IPS-NIHi7 (cell line): ENCODE measurements around the gene DUSP16.
"Not testable (repeated sequence)": the region's sequence is repeated elsewhere in the genome, so short reads cannot be mapped to it uniquely, and the experiment has no call there.

Experiments used
- DNase-seq: peaks from one replicate; pipeline ENCODE4 v3.0.0; 2012; ENCODE audit warnings: mixed read lengths; ENCODE audit errors: extremely low spot score

Gene DUSP16

DNA sequence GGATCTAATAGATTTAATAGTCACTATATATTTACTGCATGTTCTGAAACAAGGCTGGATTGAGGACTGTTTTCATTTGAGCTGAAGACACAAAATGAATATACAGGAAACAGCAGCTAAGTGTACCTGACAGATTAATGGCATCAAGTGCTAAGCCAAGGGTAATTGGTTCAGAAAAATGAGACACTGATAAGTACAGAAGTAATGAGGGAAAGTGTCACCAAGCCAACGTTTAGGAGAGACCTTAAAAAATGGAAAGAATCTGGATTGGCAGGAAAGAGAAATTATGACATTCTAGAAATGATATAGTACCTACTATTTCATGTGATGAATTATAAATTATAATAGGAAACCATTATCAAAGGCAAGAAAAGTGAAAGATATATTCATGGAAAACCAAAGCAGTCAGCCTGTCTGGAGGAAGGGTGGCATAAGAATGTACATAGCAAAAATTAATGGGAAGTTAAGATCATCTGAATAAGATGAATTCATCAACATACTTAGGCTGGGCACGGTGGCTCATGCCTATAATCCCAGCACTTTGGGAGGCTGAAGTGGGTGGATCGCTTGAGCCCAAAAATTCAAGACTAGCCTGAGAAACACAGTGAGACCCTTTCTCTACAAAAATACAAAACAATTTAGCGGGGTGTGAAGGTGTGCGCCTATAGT lies 21.0 kb upstream of the DUSP16 start:
- DNase-seq = no peak

DNA sequence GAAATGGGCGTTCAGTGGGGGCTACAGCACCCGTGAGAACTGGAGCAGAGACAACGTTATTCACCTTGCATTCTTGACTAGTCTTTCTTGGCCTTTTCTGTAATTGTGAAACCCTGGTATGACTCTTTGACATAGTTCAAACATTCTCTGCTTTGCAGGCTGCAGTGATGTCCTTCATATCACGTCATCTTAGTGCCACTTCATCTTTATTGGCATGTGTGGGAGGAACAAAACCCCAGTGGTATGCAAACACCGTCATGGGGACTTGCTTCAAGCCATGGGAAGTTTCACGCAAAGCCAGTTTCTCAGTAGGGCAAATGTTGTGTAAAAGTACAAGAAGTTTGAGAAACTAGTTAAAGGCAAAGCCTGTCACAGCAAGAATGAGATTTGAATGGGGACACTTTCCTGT lies 20.2 kb upstream of the DUSP16 start:
- DNase-seq = no peak

DNA sequence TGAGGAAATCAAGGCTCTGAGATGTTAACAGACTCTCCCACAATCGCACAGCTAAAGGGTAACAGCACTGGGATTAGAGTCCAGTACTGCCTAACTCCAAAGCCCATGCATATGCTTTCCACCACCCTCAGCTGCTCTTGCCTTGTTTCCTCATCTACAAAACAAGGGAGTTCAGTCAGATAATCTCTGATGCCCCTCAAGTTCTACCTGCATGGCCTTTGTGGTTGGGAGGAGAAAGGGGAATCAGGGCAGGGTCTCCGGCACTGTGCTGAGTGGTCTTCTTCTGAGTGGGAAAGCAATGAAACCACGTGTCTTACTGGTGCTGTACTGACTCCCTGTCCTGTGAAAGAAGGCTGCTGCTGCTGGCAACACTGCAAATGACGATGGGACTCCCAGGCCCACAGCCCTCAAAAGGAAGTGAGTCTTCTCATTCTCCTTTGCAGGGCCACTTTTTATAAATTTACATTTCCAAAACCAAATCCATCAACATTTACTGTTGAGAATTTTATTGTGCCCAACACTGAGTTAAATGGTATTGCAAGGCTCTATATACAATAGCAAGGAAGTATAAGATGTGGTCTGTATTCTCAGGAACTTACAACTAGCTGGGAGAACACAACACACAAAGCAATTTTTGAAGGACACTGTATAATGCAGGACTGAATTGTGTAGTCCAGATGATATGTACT lies 19.7 kb upstream of the DUSP16 start:
- no peak for DNase-seq

DNA sequence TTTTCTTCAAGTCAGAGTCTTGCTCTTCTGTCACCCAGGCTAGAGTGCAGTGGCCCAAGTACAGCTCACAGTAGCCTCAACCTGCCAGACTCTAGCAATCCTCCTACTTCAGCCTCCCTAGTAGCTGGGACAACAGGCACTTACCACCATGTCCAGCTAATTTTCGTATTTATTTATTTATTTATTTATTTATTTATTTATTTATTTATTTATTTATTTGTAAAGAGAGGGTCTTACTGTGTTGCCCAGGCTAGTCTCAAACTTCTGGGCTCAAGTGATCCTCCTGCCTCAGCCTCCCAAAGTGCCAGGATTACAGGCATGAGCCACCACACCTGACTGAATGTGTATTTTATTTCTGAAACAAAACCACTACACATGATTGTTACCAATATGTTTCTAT lies 18.1 kb upstream of the DUSP16 start:
- not testable (repeated sequence) for DNase-seq

DNA sequence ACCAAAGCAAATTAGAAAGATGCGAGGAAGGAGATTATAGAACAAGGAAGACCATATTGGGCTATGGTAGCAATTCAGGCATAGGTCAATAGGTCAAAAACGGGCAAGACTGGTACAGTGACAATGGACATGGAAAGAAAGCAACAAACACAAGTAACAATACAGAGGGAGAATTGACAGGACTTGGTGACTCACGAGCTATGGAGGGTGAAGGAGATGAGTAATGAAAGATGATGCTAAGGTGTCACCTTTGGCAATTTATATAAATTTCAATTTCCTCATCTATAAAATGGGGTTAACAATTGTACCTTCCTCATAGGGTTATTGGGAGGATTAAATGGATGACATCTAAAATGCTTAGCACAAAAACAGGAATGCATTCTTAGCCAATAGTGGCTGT lies 15.1 kb upstream of the DUSP16 start:
- no peak for DNase-seq

DNA sequence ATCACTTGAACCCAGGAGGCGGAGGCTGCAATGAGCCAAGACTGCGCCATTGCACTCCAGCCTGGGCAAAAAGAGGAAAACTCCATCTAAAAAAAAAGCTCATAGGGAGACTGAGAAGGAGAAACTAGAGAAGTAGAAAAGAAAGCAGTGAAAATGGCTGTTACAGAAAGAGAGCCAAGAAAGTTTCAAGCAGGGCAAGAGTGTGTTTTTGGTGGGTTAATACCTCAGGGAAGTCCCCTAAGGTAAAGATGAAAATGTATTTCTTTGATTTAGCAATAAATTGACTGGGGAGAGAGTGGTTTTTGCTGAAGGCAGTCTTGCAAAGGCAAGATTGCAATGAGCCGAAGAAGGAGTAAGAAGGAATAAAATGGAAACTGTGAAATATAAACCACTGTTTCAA lies 10.0 kb upstream of the DUSP16 start:
- no peak for DNase-seq

DNA sequence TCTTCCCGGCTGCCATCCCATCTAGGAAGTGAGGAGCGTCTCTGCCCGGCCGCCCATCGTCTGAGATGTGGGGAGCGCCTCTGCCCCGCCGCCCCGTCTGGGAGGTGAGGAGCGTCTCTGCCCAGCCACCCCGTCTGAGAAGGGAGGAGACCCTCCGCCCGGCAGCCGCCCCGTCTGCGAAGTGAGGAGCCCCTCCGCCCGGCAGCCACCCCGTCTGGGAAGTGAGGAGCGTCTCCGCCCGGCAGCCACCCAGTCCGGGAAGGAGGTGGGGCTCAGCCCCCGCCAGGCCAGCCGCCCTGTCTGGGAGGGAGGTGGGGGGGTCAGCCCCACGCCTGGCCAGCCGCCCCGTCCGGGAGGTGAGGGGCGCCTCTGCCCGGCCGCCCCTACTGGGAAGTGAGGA lies 3.3 kb upstream of the DUSP16 start:
- not testable (repeated sequence) for DNase-seq

DNA sequence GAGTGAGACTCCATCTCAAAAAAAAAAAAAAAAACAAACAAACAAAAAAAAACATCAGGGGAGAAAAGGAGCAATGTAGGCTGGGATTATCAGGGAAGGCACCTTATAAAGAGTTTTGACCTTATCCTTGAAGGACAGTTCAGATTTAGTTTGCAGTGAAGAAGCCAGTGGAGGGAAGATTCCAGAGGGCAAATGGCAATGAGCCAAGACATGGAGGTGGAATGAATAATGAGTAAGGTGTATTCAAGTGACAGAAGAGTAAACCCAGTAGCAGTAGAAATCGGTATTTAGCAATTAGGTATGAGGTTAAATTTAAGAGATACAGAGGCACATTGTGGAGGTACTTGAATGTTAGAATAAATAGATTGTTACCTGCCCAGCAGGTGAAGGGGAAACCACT lies 2.2 kb upstream of the DUSP16 start:
- DNase-seq = no peak

DNA sequence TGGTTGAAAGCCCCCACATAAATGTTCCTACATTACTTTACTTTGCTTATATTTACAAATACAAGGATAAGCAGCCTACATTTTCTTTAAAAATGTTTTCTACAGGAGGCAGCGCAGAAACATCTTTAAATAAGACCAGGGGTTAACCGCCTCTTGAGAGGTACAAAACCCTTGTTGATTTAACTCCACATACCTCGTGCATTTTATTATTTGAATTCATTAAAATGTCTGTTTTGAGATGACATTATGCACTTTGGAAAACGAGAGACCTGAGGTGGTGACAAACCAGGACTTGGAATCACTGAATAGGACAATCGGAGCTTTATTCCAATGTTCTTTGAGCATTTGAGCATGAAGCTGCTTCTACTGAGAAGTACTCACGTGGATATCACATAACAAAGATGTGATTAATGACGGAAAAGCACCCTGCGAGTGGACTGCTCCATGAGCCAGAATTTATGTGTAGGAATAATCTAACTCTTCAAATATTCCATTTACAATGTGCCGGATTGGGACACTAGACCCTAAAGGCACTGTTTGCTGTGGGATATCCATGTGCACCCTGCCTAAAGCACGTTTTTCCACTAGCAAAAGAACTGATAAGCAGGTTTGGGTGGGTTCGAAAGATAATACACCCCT lies 746 bp upstream of the DUSP16 start:
- no peak for DNase-seq

DNA sequence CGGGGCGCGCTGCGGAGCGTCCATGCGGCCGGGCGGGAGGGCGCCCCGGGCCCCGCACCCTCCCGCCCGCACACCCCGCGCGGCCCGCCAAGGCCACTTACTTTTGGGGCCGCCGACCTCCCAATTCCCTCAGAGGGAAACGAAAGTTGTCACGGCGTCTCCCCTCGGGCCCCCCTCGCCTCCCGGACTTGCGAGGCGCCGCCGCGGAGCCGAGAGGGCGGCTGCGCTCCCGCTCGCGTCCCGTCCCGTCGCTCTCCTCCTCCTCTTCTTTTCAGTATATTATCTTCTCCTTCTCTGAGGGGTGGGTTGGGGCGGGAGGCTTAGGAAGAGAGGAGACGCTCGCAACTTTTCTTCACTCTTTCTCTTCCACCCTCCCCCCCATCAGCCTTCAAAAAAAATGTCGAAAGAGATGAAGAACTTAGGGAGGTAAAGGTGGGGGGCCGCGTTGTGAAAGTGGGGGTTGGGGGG lies 613 bp downstream of the DUSP16 start:
- DNase-seq = peak; percentile 22

DNA sequence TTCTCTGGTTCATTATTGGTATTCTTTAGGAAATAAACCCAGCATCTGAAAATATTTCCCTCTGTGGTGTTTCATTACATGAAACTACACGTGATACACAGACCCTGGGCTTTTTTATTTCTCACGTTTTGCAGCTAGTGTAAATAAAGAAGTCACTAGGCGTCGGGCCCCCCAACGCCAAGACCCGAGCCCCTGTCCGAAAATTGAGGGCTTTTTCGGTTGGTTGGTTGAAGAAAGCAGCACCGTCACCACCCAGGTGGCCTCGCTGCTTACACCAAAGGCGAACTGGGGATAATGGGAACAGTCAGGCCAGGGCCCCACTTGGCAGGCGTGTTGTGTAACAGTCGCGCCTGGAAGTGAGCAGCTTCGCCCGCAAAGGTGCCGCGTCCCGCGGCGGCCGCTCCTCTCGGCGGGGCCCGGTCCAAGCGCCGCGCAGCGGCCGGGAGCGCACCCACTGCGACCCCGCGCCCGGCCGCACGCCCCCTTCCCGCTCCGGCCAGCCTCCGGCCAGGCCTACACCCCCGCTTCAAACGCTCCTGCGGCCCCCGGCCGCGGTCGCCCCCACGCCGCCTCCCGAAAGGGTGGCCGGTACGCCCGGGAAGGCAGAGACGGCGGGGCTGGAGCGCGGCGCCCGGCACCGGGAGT lies 1.2 kb downstream of the DUSP16 start:
- DNase-seq = peak; percentile 40

DNA sequence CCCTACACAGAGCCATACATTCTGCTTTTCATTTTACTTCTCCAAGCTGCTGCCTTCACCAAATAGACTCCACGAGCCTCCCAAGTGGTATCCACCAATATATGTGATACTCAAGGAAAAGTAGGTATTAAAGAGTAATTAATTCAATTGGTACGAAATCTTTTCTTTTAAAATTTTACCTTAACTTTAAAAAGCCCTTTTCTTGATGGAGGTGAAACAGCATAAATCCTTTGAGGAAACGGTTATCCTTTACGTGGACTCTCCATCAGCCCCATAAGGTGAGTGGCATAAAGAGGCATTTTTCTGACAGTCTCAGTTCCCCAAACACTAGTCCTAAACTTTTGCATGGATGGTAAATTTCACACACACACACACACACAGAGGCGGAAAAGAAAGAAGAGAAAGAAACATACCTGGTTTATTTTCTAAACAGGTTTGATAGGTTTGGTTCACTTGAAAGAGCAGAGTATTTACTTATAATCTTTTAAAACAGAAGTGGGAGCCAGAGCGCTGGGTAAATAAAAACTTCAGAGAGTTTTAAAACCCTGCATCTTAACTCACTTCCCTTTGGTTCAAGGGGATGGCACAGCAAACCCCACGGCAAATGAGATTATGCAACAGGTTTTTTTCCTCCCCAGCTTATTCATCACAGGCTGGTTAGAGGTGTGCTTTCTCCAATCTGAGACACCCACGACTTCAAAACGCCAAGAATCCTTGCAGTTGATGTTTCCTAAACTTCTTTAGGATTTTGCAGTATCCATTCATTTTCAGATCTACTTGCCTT lies 1.9 kb downstream of the DUSP16 start:
- DNase-seq = no peak

DNA sequence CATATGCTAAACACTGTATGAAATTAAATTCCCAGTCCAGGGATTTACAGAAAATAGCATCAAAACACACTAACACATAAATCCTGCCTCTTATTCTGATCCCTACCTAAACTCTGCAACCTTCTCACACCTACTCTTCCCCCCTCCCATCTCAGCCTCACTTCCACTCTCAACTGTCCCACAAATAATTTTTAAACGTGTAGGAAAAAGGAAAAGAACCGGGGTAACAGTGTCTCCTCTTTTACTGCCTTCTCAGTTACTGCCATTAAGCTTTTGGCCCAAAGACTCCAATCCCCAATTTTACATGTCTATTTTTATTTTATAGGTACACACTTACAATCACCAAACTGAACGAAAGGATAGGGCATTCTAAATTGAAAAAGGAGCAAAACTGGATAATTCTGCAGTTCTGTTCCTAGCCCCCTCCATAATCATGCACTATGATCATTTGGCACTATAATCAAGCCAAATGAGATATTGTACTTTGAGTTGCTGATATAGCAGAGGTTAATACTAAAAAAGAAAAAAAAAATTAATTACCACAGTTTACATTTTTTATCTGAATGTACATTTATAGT lies 2.9 kb downstream of the DUSP16 start:
- no peak for DNase-seq

DNA sequence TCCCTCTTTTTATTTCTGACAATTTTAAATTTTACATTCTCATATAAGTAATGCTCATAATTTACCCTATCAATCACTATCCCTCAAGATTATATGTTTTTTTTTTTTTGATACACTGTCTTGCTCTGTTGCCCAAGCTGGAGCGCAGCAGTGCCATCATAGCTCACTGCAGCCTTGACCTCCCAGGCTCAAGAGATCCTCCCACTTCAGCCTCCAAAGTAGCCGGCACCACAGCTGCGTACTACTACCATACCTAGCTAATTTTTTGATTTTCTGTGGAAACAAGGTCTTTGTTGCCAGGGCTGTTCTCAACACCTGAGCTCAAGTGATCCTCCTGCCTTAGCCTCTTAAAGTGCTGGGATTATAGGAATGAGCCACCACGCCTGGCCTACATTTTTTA lies 4.4 kb downstream of the DUSP16 start:
- no peak for DNase-seq

DNA sequence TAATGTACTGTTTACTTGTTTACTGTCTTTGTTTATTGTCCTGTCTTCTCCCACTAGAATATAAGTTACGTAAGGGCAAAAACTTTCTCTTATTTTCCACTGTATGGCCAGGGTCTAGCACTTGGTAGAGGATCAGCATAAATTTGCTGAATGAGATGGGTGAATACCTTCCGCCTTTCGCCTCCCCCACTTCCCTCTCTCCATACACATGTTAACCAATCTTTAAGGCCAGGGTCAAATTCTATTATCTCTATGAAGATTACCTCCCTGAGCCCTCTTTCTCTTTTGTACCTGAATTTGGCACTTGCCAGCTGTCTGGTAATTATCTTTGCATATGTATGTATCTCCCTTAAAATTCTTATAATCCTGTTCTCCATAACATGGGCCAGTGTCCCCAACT lies 4.9 kb downstream of the DUSP16 start:
- DNase-seq = no peak

DNA sequence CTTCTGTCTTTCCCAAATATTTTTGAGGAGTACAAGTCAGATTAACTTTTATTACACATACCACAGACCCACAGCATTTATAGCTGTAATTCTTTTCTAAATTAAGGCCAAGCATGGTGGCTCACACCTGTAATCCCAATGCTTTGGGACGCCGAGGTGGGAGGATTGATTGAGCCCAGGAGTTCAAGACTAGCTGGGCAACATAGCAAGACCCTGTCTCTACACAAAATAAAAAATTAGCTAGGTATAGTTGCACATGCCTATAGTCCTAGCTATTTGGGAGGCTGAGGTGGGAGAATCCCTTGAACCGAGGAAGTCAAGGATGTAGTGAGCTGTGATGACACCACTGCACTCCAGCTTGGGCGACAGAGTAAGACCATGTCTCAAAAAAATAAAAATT lies 7.0 kb downstream of the DUSP16 start:
- DNase-seq = no peak

DNA sequence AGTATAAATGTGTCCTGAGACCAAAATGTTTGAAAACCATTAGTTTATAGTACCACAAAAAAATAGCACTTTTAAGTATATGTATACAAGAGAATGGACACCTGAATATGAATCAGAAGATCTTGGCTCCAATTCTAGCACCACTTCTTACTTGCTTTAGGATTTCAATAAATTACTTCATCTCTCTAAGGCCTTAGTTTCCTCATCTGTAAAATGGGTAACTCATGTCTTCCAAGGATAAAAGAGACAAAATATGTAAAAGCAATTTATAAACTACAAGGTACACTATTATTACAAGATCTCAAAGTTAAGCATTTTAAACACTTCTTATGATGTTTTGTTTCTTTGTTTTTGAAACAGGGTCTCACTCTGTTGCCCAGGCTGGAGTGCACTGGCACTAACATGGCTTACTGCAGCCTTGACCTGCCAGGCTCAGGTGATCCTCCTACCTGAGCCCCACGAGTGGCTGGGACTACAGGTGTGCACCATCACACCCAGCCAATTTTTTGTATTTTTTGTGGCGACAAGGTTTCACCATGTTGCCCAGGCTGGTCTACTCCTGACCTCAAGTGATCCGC lies 9.4 kb downstream of the DUSP16 start:
- DNase-seq = no peak

DNA sequence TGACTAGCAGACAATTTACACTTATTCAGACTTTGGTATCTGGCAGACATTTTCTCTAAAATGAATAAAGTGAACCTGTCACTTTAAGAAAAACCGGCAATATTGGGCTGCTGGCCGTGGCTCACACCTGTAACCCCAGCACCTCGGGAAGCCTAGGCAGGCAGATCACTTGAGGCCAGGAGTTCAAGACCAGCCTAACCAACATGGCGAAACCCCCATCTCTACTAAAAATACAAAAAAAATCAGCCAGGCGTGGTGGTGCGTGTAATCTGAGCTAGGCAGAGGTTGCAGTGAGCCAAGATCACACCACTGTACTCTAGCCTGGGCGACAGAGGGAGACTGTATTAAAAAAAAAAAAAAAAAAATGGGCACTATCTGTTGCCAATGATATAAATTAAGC lies 11.5 kb downstream of the DUSP16 start:
- no peak for DNase-seq

DNA sequence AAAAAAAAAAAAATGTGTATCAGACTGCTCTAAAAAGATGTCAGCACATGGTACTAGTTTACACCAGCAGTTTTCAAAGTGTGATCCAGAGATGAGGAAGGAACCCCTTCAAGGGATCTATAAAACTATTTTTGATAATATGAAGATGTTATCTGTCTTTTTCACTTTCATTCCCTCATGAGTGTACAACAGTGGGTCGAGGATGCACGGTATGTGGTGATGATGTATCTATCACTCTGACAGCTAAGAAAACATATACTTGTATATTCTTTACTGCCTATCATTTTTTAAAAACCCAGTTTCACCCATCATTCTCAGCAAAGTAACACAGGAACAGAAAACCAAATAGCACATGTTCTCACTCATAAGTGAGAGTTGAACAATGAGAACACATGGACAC lies 12.4 kb downstream of the DUSP16 start:
- no peak for DNase-seq

DNA sequence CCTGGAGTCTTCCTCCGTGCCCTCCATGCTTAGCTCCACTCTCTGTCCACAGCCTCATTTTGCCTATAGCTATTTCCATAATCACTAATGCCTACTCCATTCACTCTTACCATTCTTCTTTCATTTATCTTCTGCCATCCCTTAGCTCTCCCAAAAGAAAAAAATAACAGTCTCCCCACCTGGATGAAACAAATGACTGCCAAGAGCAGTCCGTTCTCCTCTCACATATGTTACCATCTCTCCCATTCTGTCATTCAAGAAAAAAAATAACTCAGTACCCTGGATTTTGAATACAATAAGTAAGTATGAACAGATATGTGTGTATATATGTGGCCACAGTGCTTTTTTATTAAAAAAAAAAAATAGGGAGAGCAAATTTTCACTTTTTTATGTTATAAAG lies 13.2 kb downstream of the DUSP16 start:
- no peak for DNase-seq

DNA sequence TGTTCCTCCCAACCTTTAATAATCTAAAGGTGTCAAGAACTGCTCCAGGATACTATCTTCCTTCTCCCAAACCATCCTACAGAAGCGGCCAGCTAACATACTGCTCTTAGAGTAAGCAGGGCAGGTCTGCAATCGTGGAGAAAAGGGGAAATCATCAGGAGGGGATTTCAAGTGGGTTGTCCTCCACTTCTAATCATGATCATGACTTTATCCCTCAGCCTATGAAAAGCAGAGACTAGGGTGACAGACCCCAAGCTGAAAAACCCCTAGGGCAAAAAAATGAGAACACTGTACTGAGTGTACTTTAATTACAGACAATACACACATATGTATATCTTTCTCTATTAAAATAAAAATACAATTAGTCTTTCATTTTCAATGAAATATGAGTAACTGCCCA lies 13.9 kb downstream of the DUSP16 start:
- no peak for DNase-seq
